ENCODE data around the gene SLC7A1. TPM values are rescaled to one million over a fixed set of nuclear protein-coding genes. Genes with fewer than 3 reads are reported as not detected.

Gene SLC7A1
- total RNA-seq, 4 donors from 2014 or later: 46.0 to 72.8 (median 50.8) TPM

- WGBS, 2 donors: 93 to 98% methylated on average over 10 of the region's 10 CpGs
- TF ChIP-seq POLR2A (IDR thresholded peaks at IDR 0.05) (no peak), CTCF (IDR thresholded peaks at IDR 0.05) (no peak)
- H3K4me3 ChIP-seq (ENCODE audit: low read depth, poor library complexity, severe bottlenecking): no peak overlapping the region
- intact Hi-C loops (cut with DNase I; ENCODE audit: low total_unique reads): no loop called here
- DNase-seq (ENCODE audit: low spot score in 2 of 2): no peak
Observed at GRCh38 chr13:29597246-29597645, 1.8 kb upstream of the SLC7A1 start.

GRCh38 chr13:29596064-29596418, 553 bp upstream of the SLC7A1 start:
- TF ChIP-seq POLR2A (IDR thresholded peaks at IDR 0.05): no peak
- TF ChIP-seq CTCF (IDR thresholded peaks at IDR 0.05): no peak
- intact Hi-C loops (cut with DNase I; ENCODE audit: low total_unique reads): no loop called here
- no peak overlapping the region for H3K4me3 ChIP-seq (ENCODE audit: low read depth, poor library complexity, severe bottlenecking)
- 43% methylated on average over 10 of the region's 10 CpGs for WGBS, 2 donors
- DNase-seq (ENCODE audit: low spot score in 2 of 2): no peak

GRCh38 chr13:29594710-29595379, 643 bp downstream of the SLC7A1 start:
- DNase-seq (ENCODE audit: low spot score in 2 of 2): peak; percentile 53 to 95
- H3K4me3 ChIP-seq (ENCODE audit: low read depth, poor library complexity, severe bottlenecking): peak overlapping the region; percentile 93
- WGBS, 2 donors: 0 to 2% methylated on average over 13 to 35 of the region's 75 CpGs
- intact Hi-C loops (cut with DNase I; ENCODE audit: low total_unique reads): no loop called here
- TF ChIP-seq POLR2A (IDR thresholded peaks at IDR 0.05) (no peak), CTCF (IDR thresholded peaks at IDR 0.05) (no peak)

- intact Hi-C loops (cut with DNase I; ENCODE audit: low total_unique reads): no loop called here
- TF ChIP-seq CTCF (IDR thresholded peaks at IDR 0.05) (no peak), POLR2A (IDR thresholded peaks at IDR 0.05) (no peak)
- 10 to 17% methylated on average over 8 to 9 of the region's 9 CpGs for WGBS, 2 donors
- peak in 1 of 2 donors; percentile 40 for DNase-seq (ENCODE audit: low spot score in 2 of 2)
- H3K4me3 ChIP-seq (ENCODE audit: low read depth, poor library complexity, severe bottlenecking): peak overlapping the region; percentile 93
Observed at GRCh38 chr13:29594303-29594709, 1.2 kb downstream of the SLC7A1 start.

- no peak for DNase-seq (ENCODE audit: low spot score in 2 of 2)
- intact Hi-C loops (cut with DNase I; ENCODE audit: low total_unique reads): no loop called here
- no peak overlapping the region for H3K4me3 ChIP-seq (ENCODE audit: low read depth, poor library complexity, severe bottlenecking)
- TF ChIP-seq CTCF (IDR thresholded peaks at IDR 0.05): no peak
- no peak for TF ChIP-seq POLR2A (IDR thresholded peaks at IDR 0.05)
- 37 to 46% methylated on average over 8 of the region's 8 CpGs for WGBS, 2 donors
Observed at GRCh38 chr13:29593605-29594297, 1.7 kb downstream of the SLC7A1 start.
